Activated gamma-delta T cell treated with anti-CD3 and anti-CD28 coated beads, Interleukin-2, amount 50 U/mL, for 16 hours (primary cell): Measurements from ENCODE around the gene MIEF1.

ENCODE experiments used
- DNase-seq: peaks from one replicate; pipeline ENCODE4 v3.0.0-alpha.2; 2020; ENCODE audit warnings: low read depth

MIEF1 gene

DNA sequence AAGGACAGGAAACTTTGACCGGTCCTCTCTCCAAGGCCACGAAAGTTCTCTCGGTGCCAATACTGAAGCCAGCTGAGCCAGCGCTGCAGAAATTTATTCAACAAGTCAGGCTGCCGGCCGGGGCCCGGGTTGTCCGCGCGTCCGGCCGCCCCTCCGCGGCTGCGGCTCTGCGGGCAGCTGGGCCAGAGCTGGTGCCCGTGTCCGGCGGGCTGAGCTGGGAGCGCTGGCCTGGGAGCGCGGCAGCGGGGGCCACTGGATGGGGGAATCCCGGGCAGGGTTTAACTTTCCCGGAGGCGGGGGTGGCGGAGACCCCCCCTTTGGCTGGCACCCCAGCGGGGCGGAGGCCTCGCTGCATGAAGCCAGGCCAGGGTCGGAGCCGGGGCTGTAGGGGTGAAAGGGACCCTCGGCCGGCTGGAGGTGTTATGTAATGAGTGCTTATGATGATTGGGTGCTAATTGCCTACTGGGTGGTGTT lies 56.2 kb downstream of the MIEF1 start:
- DNase-seq, result no peak

DNA sequence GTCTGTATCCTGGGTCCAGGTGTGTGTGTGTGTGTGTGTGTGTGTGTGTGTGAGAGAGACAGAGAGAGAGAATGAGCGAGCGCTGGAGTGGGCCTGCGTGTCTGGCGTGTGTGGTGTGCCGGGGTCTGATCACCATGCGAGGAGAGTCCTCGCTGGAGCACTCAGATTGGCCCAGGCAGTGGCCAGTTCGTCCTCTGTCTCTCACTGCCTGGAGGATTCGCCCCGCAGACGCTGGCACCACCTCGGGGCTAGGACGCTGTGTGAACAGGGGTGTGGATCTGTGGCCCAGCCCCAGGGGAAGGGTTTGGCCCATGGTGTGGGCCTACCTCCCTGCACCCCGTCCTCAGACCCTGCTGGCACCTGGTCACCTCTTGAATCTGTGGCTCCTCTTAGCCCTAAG lies 56.9 kb downstream of the MIEF1 start:
- DNase-seq, result no peak

DNA sequence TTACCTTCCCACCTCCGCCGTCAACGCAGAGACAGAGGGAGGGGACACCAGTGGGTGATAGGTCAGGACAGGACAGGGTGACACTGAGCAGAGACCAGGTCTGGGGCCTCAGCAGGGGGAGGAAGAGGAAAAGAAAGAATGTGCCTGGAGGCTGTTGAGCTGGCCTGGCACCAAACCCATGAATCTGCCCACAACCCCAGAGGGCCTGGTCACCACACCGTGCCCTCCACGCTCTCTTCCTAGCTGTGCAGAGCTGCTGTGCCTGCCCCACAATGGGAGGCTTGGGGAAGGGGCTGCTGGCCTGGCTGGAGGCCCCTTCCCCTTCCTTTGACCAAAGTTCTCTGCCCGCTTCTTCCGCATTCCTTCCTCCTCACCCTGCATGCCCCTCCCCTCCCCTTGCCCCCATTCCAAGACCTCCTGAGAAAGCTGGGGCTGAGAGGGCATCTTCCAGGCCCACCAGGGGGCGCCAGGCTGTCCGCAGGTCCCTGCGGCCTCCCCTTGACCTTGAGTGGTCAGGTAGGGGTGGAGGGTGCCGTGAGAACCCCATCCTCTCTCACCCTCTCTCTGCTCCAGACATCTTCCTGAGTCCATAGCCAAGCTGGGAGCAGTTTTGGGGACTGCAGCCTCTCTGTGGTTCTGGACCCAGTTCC lies 57.5 kb downstream of the MIEF1 start:
- DNase-seq, result no peak

DNA sequence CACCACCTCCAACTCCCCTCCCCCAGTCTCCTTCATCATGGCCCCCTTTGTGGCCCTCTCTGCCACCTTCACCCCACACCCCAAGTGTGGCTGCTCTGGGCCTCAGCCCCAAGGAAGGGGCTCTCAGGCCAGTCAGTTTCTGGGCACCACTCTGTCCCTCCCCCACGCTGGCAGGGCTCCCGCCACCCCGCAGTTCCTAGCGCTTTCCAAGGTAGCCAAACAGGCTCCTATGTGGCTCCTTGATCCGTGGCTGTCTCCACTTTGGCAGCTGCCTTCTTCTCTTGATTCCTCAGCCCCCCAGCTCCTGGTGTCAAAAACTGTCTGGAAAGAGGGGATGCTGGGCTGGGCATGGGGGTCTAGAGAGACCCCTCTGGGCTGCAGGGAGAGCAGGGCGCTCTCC lies 58.0 kb downstream of the MIEF1 start:
- DNase-seq, result no peak

DNA sequence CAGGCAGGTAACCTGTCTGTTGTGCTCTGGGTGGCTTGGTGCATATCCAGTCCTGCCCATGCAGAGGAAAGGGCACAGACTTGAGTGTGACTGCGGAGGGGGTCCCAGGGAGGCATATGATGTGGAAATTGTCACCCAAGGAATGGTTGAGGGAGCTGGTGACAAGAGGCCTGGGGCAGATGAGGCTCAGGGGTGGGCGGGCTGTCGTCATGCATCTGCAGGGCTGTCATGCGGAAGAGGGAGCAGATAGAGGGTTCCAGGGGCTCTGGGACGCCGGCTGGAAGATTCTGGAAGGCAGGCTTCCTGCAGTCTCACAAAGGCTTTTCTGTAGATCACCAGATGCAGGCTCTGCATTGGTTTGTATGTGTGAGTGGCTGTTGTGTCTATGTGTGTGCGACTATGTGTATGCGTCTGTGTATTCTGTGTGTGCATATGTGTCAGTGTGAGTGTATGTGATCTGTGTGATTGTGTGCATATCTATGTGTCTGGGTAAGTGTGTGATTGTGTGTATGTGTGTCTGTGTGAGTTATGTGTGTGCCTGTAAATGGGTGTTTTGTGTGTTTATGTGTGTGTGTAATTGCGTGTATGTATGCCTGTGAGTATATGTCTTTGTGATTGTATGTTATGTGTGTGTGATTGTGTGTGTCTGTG lies 60.9 kb downstream of the MIEF1 start:
- no peak for DNase-seq

DNA sequence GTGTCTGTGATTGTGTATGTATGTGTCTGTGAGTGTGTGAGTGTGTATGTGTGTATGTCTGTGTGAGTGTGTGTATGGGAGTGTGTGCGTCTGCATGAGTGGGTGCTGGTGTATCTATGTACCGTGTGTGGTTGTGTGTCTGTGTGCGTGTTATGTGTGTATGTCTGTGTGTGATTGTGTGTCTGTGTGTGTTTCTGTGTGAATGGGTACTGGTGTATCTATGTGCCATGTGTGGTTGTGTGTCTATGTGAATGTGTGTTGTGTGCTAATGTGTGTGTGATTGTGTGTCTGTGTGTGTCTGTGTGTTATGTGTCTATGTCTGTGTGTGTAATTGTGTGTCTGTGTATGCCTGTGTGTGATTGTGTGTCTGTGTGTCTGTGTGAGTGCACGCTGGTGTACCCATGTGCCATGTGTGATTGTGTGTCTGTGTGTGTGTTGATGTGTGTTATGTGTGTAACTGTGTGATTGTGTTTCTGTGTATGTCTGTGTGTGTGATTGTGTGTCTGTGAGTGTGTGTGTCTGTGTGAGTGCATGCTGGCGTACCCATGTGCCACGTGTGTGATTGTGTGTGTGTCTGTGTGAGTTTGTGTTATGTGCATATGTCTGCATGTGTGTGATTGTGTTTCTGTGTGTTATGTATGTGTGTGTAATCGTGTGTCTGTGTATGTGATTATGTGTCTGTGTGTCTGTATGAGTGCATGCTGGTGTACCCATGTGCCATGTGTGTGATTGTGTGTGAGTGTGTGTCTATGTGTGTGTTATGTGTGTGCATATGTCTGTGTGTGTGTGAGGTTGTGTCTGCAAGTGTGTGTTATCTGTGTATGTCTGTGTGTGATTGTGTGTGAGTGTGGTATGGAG lies 61.7 kb downstream of the MIEF1 start:
- no peak for DNase-seq

DNA sequence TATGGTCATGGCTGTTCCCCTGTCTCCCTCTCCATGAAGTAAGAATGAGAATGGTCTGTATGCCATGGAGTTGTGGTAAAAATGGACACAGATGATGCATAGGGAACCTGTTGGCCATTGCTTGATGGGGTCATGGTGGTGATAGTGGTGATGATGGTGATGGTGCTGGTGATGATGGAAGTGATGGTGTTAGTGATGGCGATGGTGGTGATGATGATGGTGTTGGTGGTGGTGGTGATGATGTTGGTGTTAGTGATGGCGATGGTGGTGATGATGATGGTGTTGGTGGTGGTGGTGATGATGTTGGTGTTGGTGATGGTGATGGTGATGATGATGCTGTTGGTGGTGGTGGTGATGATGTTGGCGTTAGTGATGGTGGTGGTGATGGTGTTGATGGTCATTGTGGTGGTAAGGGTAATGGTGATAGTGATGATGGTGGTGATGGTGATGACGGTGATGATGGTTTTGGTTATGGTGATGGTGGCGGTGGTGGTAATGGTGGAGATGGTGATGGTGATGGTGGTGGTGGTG lies 63.4 kb downstream of the MIEF1 start:
- DNase-seq, result no peak

DNA sequence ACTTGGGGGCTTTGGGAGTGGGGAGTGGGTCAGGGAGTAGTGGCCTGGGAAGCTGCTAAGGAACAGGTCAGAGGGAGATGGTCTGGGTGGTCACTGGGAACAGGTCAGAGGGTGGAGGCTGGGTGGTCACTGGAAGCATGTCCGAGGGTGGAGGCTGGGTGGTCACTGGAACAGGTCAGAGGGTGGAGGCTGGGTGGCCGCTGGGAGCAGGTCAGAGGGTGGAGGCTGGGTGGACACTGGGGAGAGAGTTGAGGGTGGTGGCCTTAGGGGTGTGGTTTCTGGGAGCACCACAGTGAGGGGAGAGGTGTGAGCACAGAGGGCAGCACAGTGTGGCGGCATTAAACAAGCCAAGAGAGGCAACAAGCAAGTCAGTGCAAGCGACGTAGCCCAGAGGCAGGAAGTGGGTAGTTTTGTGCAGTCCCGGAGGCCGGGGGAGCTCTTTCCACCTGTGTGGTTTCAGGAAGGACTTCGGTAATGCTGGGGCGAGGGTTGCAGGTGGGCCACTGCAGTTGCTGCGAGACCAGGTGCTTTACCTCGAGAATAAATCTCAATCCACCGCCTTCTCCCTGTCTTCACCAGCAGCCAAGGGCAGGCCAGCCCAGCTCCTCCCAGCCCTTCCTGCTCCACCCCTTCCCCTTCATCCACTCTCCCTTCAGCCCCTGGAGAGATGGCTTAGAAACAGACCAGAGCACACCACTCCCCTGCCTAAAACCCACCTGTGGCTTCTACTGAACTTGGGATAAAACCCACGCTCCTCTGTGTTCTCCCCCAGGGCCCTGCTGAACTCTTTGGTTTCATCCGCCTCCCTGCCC lies 65.3 kb downstream of the MIEF1 start:
- peak; percentile 3 for DNase-seq
